Peyer's patch (tissue), 4 donors: ENCODE measurements around the gene RAB25. TPM values are rescaled to one million over a fixed set of nuclear protein-coding genes. Genes with fewer than 3 reads are reported as not detected.

Experiments
- DNase-seq, 3 donors: peaks; one replicate each; pipeline ENCODE4 v3.0.0-alpha.2; 2017 to 2019
- H3K27ac ChIP-seq, 4 donors: fragments of 200-600 bp; sonication (generic); one replicate each; pipeline ENCODE4 v1.5.1; 2016 to 2019
- H3K27me3 ChIP-seq, 2 donors: fragments of 200-600 bp; sonication (generic); one replicate each; pipeline ENCODE4 v1.5.1; 2019
- H3K36me3 ChIP-seq, 3 donors: fragments of 200-600 bp; sonication (generic); one replicate each; pipeline ENCODE4 v1.5.1; 2016 to 2019
- H3K4me1 ChIP-seq, 4 donors: fragments of 200-600 bp; sonication (generic); one replicate each; pipeline ENCODE4 v1.5.1; 2016 to 2019
- H3K4me3 ChIP-seq, 4 donors: fragments of 200-600 bp; sonication (generic); 1 replicate in 3 of 4; 2 replicates in 1 of 4; pipeline ENCODE4 v1.5.1; 2016 to 2019; ENCODE audit warnings: mild to moderate bottlenecking in 1 of 4
- H3K9me3 ChIP-seq, 4 donors: fragments of 200-600 bp; sonication (generic); one replicate each; pipeline ENCODE4 v1.5.1; 2016 to 2019; ENCODE audit warnings: mild to moderate bottlenecking in 1 of 4
- POLR2A ChIP-seq, 2 donors: fragments of 450-650 bp; IDR thresholded peaks; one replicate each; pipeline ENCODE4 v1.5.1; 2017; ENCODE audit warnings: antibody characterized with exemption in 2 of 2, mild to moderate bottlenecking in 2 of 2, moderate library complexity in 2 of 2
- total RNA-seq, 4 donors: library from RNA; depleted of rRNA; stranded (reverse); fragments of >200 nt; gene quantifications; one replicate each; pipeline ENCODE4 v1.1.0, GENCODE V29; 2016
- TF ChIP-seq, protein P1 (sequence below), 6 experiments: fragments of 450-650 bp in 4 of 6; fragments of 200-600 bp in 2 of 6; sonication (generic) in 1 of 6; IDR thresholded peaks; one replicate each; pipeline ENCODE4 v1.5.1; 2017 to 2019; ENCODE audit warnings: antibody characterized with exemption in 6 of 6, mild to moderate bottlenecking in 3 of 6, moderate library complexity in 1 of 6

Gene RAB25
- total RNA-seq, 4 donors from 2014 or later = 96.6 to 188 (median 146) TPM

DNA sequence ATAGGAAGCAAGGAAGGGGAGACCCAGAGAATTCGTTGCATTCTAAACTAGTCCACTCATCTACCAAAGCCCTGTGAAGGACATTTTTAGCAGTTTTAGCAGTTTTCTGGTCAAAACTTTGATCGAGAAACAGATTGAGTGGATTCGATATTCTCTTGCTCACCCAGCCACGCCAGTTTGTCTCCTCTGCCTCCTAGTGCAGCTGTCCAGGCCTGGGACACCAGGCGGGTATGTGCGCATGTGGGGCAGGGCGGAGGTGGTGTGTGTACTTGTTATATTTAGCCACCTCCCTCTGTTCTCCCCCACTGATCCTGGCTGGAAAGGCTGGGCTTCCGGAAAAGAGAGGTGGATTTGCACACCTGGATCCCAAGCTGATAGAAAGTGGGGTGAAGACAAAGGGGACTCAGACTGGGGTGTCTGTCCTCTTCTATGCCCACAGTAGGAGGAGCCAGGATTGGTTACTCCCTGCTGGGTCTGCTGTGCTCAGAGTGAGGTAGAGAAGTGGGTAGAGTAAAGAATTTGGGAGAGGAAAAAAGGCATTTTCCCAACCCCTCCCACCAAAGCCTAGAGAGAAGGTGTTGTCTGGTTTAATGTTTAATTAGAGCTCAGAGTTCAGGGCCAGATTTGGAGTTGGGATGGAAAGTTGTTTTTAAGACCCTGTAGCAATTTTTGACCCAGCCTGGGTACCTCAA, 57.4 kb downstream of the RAB25 start:
- peak in 2 of 3 donors; percentile 79 to 85 for DNase-seq
- no peaks in the 10 kb centered on the region for H3K36me3 ChIP-seq
- H3K9me3 ChIP-seq = no peaks in the 10 kb centered on the region
- peak; percentile 62 to 79 for TF ChIP-seq POLR2A (IDR thresholded peaks at IDR 0.05)
- TF ChIP-seq, protein P1, sequence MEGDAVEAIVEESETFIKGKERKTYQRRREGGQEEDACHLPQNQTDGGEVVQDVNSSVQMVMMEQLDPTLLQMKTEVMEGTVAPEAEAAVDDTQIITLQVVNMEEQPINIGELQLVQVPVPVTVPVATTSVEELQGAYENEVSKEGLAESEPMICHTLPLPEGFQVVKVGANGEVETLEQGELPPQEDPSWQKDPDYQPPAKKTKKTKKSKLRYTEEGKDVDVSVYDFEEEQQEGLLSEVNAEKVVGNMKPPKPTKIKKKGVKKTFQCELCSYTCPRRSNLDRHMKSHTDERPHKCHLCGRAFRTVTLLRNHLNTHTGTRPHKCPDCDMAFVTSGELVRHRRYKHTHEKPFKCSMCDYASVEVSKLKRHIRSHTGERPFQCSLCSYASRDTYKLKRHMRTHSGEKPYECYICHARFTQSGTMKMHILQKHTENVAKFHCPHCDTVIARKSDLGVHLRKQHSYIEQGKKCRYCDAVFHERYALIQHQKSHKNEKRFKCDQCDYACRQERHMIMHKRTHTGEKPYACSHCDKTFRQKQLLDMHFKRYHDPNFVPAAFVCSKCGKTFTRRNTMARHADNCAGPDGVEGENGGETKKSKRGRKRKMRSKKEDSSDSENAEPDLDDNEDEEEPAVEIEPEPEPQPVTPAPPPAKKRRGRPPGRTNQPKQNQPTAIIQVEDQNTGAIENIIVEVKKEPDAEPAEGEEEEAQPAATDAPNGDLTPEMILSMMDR (IDR thresholded peaks at IDR 0.05) = no peak
- no peaks in the 10 kb centered on the region for H3K27me3 ChIP-seq
- H3K27ac ChIP-seq = peak overlapping the region; percentile 55 to 97 (median 86)
- H3K4me1 ChIP-seq = peaks cover 12 to 70% (median 15%) of the 10 kb centered on the region in 4 donors
- H3K4me3 ChIP-seq = peak overlapping the region in 2 of 4 donors; percentile 74 to 98

DNA sequence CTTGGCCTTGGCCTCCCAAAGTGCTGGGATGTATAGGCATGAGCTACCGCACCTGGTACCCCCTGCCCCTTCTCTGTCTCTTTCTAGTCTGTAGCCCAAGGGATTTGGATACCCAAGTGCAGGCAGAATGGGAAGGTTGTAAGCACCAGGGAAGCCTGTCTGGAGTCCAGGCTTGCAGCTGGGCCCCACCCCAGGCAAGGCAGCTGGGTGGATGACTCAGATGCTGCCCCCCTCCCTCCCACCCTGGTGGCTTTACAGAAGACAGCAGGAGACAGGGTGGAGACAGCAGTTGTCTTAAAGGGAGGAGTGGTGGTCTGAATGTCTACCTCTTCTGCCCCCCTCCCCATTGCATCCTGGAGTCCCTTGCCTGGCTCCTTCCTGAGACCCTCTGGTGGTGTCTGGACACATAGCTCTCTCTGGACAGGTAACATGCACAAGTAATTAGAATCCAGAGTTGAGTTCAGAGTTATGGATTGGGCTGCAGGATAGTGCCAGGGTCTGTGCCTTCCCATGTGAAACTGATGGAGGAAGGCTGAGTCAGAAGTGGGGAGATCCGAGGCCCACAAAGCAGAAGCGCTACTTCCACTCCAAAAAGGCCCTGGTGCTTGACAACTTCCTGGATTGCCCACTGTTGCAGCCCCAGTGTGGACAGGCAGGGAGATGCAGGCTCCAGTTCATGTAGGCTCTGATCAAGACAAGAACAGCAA, 58.7 kb downstream of the RAB25 start:
- peaks cover 13 to 73% (median 21%) of the 10 kb centered on the region in 4 donors for H3K4me1 ChIP-seq
- peak in 2 of 3 donors; percentile 75 to 77 for DNase-seq
- H3K4me3 ChIP-seq = peak overlapping the region in 1 of 4 donors; percentile 74

More for the DNA sequence above, 58.7 kb downstream of the RAB25 start:
- TF ChIP-seq, protein P1 (IDR thresholded peaks at IDR 0.05) = peak in 2 of 6 experiments; percentile 1 to 6
- TF ChIP-seq POLR2A (IDR thresholded peaks at IDR 0.05) = no peak
- Histone ChIP-seq H3K27ac (peak overlapping the region; percentile 26 to 97 (median 80)), H3K36me3 (no peaks in the 10 kb centered on the region), H3K9me3 (no peaks in the 10 kb centered on the region), H3K27me3 (no peaks in the 10 kb centered on the region)

Other genes with a start within 250 kb of the RAB25 start
- gene GON4L, start 203.9 kb upstream of the RAB25 start, total RNA-seq = 100 to 1,000 TPM in 1 of 4 donors, 10 to 100 TPM in 3; 54.1 to 153 (median 71.8) TPM
- gene SYT11, start 201.6 kb upstream of the RAB25 start, total RNA-seq = 1 to 10 TPM; 2.6 to 9.9 (median 4.7) TPM
- gene RIT1, start 149.8 kb upstream of the RAB25 start, total RNA-seq = 10 to 100 TPM; 13.6 to 31.1 (median 17.4) TPM
- gene KHDC4, start 126.7 kb upstream of the RAB25 start, total RNA-seq = 100 to 1,000 TPM in 2 of 4 donors, 10 to 100 TPM in 2; 71.5 to 146 (median 96.4) TPM
- gene RXFP4, start 119.5 kb upstream of the RAB25 start, total RNA-seq = 1 to 10 TPM in 1 of 4 donors, not detected in 3; 2.3 TPM
- 100 to 1,000 TPM; 101 to 239 (median 149) TPM for gene ARHGEF2, start 82.6 kb upstream of the RAB25 start, total RNA-seq
- 100 to 1,000 TPM; 133 to 269 (median 202) TPM for gene SSR2, start 40.2 kb upstream of the RAB25 start, total RNA-seq
- 10 to 100 TPM; 16.3 to 22.5 (median 21.4) TPM for gene UBQLN4, start 7.4 kb upstream of the RAB25 start, total RNA-seq
- gene LAMTOR2, start 6.4 kb upstream of the RAB25 start, total RNA-seq = 10 to 100 TPM; 40.4 to 75.5 (median 54.1) TPM
- gene MEX3A, start 21.3 kb downstream of the RAB25 start, total RNA-seq = 1 to 10 TPM in 1 of 4 donors, under 1 TPM in 1, not detected in 2; 0.80 to 2.1 TPM
- gene LMNA, start 53.6 kb downstream of the RAB25 start, total RNA-seq = 100 to 1,000 TPM; 201 to 295 (median 211) TPM
- gene SEMA4A, start 92.4 kb downstream of the RAB25 start, total RNA-seq = 10 to 100 TPM in 1 of 4 donors, 1 to 10 TPM in 3; 1.5 to 19.0 (median 3.2) TPM
- gene SLC25A44, start 132.9 kb downstream of the RAB25 start, total RNA-seq = 10 to 100 TPM; 15.7 to 40.6 (median 33.7) TPM
- gene PMF1, start 151.8 kb downstream of the RAB25 start, total RNA-seq = 10 to 100 TPM; 39.9 to 52.8 (median 43.6) TPM
- gene BGLAP, start 181.0 kb downstream of the RAB25 start, total RNA-seq = 1 to 10 TPM in 2 of 4 donors, not detected in 2; 1.1 to 2.1 TPM
- 1 to 10 TPM in 3 of 4 donors, under 1 TPM in 1; 0.70 to 7.4 (median 4.1) TPM for gene PAQR6, start 186.9 kb downstream of the RAB25 start, total RNA-seq
- gene SMG5, start 221.7 kb downstream of the RAB25 start, total RNA-seq = 100 to 1,000 TPM in 2 of 4 donors, 10 to 100 TPM in 2; 70.1 to 139 (median 103) TPM
- gene TMEM79, start 223.2 kb downstream of the RAB25 start, total RNA-seq = 1 to 10 TPM; 1.9 to 9.7 (median 5.4) TPM
- gene GLMP, start 234.5 kb downstream of the RAB25 start, total RNA-seq = 10 to 100 TPM; 23.1 to 67.8 (median 61.3) TPM
- not detected for gene VHLL, start 238.1 kb downstream of the RAB25 start, total RNA-seq